ENCODE measurements around the gene CADPS.

CADPS gene

GRCh38 chr3:62550439-62550838, 324.8 kb downstream of the CADPS start:
- DNase-seq = no peak

GRCh38 chr3:62548528-62549205, 326.5 kb downstream of the CADPS start:
- no peak for DNase-seq

DNA sequence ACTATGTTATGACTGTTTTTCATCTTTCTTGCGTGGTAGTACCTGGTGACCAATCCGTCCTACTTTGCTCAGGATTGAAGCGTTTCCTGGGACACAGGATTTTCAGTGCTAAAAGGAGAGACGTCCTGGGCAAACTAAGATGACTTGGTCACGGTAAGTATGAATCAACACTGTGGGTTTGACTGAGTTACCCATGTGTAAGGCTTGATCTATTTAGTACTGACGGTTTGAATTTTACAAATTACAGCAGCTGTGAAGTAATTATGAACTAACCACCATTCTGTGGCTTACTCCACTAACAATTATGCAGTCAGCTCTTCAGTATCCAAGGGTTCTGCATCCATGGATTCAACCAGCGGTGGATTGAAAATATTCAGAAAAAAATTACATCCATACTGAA, 328.9 kb downstream of the CADPS start:
- DNase-seq = no peak

DNA sequence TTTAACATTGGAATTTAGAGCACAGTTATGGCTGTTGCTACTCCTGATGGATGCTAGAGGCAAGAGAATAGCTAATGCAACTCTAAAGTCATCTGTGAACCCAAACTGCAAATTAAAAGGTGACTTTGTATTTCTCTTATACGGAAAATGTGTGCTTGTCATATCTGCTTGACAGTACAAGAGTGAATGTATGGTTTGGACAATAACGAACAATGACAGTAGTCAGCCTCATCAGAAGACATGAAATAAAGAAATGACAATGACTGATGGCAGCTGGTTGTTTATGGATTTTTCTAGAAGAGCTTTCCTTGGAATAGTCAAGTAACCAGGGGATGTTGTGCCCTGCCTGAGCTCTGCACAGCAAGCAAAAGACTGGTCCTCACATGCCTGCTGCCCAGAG, 333.0 kb downstream of the CADPS start:
- no peak for DNase-seq

GRCh38 chr3:62539762-62540161, 335.5 kb downstream of the CADPS start:
- no peak for DNase-seq

- no peak for DNase-seq
These were observed 336.4 kb downstream of the CADPS start for GRCh38 chr3:62538691-62539356.

- DNase-seq = no peak
These were observed 340.9 kb downstream of the CADPS start for GRCh38 chr3:62534326-62534725.

DNA sequence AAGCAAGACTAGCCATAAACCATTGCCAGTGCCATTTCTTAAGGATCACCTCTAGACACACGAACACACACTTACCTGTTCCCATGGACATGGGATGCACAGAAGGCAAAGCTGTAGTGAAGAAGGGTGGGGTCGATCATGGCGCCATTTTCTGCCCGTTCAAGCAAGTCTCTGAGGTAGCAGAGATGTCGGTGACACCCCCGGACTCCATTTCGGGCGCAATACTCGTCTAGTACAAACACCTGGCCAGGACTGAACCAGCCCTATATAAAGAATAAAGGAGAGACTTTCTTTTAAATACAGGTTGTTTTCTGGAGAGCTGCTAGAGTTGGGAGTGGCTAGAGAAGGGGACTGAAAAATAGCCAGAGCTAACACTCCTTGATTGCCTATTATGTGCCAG, 342.4 kb downstream of the CADPS start:
- no peak for DNase-seq

GRCh38 chr3:62531981-62532380, 343.2 kb downstream of the CADPS start:
- no peak for DNase-seq

GRCh38 chr3:62531493-62531892, 343.7 kb downstream of the CADPS start:
- no peak for DNase-seq

DNA sequence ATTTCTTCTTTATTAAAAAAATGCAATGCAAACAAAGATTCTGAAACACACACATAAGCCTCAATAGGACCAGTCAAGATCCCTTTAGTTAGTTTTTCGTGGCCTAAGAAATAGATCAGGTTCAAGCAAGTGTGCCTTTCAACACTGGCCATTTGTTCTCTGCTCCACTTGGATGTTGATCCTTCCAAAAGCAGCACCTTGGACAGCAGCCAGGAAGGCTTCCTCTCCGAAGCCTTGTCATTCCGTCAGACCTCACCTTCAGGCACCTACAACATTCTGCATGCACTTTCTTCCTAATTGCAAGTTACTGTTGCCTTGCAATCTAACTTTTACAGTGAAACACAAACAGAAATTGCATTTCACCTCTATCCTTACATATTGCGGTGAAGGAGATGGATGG, 346.0 kb downstream of the CADPS start:
- DNase-seq = no peak

DNA sequence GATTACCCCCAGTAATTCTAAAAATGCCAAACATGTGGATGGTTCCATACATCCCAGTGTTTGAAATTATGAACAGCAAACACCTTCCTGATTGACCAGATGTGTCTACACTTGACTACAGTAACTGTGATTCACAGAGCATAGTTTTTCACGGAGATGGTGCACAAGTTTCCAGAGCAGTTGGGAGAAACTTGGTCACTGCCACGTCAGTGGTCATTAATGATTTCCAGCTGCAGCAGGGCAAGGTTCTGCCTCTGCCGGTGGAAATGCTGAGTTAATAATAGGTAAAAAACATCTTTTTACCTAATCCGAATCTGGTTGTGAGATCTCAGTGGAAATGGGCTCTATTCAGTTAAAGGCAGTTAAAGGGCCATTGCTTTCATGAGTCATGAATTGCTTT, 347.7 kb downstream of the CADPS start:
- DNase-seq = no peak

DNA sequence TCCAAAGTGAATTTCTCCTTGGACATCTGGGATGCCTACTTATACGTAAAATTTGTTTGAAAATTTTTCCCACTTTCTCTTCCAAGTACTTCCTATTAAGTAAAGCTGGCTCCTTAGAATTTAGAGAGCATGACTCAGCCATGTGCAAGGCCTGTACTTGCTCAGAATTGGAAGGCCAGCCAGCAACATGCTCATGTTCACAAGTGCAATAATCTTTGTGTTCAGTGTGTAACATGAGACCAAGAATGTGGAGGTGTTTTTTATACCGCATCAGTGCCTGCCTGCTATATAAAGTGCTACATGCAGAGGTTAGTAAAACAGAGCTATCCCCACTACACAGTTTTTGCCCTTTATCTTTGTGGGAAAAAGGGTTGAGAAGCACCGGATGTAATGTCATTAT, 349.9 kb downstream of the CADPS start:
- DNase-seq = no peak

DNA sequence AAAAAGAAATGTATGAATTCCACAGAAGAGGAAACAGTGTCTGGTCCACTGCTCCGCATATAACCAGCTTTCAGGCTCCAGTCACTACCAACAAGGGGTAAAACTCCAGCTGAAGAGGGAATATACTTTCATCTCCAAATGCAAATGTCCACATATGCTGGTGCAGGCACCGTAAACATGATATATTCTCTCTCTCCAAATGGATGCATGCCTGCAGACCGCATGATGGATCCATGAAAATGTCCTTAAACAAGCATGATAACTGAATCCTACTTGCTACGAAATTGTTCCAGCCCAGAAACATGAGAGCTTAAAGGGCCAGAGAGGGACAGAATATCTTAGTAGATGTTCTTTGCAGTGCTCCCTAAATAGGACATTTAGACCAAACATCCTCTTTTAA, 351.5 kb downstream of the CADPS start:
- no peak for DNase-seq

DNA sequence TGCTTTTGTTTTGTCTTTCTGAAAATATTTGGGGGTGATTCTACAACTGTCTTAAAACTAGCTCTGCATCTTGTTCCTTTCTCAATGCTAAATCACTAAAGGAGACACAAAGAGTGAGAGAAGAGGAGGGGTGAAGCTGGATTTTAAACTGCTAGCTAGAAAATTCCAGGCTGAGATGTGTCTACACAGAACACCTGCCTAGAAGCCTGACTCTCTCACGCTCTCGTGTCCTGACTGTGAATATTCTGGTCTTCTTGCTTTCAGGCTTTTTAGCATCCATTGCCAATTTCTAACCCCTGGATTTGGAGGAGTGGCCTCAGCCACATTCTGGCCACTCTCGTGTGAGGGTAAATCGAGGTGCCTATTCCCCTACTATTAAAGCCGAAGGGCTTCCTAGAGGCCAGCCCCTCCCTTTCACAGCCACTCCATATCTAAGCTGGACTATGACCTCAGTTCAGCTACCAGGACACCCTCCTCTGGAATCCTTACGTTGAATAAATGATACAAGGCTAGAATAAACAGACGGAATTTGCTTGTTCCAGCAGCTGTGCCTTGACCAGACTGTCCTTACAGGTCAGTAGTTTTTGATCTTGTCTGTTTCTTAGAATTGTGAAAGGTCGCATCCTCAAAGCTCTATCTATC, 353.6 kb downstream of the CADPS start:
- DNase-seq = no peak

DNA sequence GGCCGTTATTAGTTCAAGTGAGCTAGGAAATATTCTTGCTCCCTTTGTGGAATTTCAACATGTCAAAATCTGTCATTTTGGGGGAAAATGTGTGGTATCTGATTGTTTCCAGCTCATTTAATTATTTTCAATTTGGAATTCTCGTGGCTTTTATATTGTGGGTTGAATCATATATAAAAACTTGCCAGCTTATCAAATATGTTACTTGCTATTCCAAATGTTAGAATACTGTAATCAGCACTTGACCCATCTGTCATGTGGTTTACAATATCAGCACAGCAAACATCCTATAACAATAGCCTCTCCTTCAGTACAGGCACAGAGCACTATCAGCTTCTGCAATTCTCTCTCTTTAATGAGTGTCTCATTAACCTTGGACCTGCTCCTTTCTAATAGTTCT, 371.7 kb downstream of the CADPS start:
- no peak for DNase-seq

DNA sequence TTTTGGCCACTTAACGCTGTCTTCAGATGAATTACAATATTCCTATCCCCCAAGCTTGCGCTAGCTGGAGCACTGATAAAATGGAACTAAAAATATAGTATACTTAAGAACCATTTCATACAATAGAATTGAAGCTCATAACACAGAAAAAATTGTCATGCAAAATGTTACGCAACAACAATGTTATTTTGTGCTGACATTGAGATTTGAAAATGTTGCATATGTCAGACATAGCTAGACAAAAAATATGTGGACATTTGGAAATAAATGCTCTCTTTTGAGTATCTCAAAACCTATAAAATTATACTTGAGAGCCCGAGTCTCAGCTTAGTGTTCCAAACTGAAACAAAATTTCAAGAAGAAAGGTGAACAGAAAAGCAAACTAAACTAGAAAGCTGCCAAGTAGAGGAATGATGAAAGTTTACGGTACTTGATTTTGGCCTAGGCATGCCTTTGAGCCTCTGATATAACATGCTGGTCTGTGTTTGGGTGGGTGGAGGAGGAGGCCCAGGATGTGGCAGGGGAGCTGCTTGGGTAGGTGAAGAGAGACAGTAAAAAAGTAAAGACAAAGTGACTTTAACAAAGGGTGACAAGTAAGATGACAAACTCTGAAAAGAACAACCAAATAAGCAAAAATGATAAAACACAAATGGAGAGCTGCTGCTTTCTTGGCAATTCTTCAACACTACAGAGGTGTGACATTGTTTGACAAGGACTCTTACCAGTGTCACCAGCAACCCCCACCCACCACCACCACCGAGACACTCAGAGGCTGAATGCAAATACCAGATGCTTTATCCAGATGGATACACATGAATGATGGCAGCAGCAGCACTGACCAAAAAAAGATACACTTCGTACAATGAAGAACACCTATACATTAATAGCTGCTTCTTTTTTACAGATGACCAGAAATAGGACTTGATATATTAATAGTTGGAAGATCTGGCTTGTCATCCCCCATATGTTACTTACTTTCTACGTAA, 372.6 kb downstream of the CADPS start:
- no peak for DNase-seq

DNA sequence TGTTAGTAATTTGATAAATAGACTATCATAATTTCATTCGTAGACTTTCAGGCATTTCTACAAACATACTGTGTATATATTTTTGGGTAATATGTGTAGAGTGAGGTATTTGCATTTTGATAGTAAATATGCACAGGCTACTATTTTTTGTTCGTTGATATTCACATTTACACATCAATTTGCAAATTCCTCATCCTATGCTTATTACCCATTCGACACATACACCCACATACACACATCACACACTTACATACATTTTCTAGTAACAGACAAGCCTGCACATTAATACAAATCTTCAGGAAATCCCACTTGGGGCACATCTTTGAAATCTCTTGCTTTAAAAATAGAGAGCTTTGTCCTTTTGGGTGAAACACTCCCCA, 373.9 kb downstream of the CADPS start:
- no peak for DNase-seq

DNA sequence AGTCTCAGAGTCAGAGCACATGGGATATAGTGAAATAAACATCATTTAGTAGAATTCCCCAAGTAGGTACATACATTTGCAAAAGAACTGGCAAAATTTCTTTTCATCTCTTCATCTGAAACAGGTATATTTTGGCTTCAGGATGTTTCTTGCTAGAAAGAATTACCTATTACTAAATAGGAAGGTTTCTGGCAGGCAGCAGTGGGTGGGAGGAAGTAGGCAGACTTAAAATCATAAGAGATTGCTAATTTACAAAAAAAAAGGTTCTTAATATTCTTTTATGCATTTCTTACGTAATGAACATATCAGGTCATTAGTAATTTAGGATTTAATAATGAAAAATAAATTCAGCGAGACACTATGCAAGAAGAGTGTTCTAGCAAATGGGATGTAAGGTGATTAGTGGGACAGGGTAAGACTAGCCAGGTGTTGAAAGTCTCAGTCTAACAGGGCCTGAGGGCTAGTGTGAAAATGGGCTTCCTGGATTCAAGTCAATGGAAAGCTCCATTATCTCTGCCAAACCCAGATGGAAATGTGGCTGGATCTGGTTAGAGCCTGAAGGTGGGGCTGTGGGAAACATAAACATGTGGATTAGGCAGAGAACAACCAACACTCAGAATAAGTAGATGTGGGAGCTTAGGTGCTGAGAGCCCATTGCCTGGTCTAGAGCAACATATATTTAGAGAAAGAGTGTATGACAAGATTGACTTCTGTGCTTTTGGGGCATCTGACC, 374.5 kb downstream of the CADPS start:
- DNase-seq = no peak

- DNase-seq = no peak
These were observed 378.1 kb downstream of the CADPS start for GRCh38 chr3:62497156-62497555.

DNA sequence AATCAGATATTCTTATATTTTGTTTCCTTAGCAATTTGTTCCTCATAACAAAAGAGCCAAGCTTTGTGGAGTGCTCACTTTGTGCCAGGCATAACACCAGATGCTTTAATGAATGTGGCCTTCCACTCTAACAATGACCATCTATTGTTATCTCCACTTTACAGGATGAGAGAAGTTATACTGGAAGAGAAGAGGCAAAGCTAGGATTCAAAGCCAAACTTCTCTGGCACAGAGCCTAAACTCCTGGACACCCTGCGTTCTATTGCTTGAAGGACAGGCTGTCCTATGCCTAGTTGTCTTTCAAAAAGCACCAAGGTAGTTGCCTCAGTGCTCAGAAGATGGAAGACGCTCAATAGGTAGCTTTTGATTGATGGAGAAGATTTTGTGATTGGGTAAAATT, 378.7 kb downstream of the CADPS start:
- no peak for DNase-seq

DNA sequence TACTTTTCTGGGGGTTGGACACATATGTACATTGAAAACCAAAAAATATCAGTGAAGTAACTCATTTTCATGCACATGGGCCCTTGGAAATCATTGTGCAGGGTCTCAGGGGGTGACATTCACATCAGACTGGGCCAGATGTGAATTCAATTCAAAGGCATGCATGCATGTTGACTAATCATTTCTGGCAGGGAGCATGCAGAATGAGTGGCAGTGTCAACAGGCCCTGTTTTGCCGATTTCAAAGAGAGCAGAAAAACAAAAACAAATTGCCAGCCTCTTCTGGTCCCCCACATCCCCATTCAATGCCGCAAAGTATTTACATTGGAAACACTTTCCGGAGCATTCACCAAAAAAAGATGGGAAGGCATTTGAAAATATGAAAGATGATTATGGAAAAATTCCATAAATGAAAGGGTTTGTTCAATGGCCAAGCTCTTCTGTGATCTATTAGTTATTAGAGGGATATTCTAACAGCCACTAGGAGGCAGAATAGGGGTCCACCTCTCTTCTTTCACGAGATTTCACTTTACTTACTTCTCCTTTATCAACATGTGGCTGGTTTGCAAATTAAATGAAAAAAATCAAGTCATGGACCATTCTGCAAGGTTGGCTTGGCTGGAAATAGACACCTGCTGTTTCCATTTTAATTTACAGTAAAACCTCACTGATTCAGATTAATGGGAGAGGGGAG, 382.0 kb downstream of the CADPS start:
- DNase-seq = peak; percentile 21 to 31

Measured in AML-193 (cell line).